Measurements from ENCODE around the gene ANTXR1. TPM values are rescaled to one million over a fixed set of nuclear protein-coding genes. Genes with fewer than 3 reads are reported as not detected.

Gene ANTXR1
- total RNA-seq, 1 experiment from 2014 or later, result 25.7 TPM

DNA sequence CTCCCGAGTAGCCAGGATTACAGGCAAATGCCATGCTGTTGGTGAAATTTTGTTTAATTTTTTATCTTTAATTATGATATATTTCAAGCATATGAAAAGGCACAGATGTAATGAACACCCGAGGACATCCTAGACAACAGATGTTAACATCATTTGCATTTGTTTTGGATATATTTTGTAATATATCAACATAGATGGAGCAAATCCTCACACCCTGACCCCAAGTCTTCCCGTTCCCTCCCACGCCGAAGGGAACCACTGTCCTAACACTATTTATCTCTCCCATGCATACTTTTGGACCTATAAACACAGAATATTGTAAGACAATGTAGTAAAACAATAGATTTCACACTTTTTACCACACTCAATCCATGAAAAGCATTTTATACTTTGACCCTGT is 274.6 kb downstream of the ANTXR1 start:
- no peaks in the 10 kb centered on the region for H4K20me1 ChIP-seq (ENCODE audit: insufficient read depth)
- H3K27ac ChIP-seq (ENCODE audit: low read depth, low read length), result no peak overlapping the region
- ChIA-PET RAD21 (ENCODE audit: low non-redundant PET in 1 of 2, low total read pairs in 2 of 2, uncharacterized antibody in 2 of 2, unreplicated experiment in 2 of 2) (no interaction called here), CTCF (no interaction called here), POLR2A (no interaction called here)
- no peaks in the 10 kb centered on the region for H3K36me3 ChIP-seq (ENCODE audit: control insufficient read depth in 1 of 2, insufficient read depth in 2 of 2, low read length in 2 of 2)
- H2AFZ ChIP-seq (ENCODE audit: low read depth, low read length, poor library complexity, severe bottlenecking), result no peak overlapping the region
- no TSS peak for BruUV-seq (replicated peaks)
- TF ChIP-seq POLR2AphosphoS5 (IDR thresholded peaks at IDR 0.05; ENCODE audit: low read depth, low read length), result no peak
- no peak for TF ChIP-seq YY1 (IDR thresholded peaks at IDR 0.05; ENCODE audit: extremely low read depth, insufficient replicate concordance, low read depth, low read length)
- TF ChIP-seq EZH2phosphoT487 (IDR thresholded peaks at IDR 0.05; ENCODE audit: borderline replicate concordance), result no peak
- TF ChIP-seq FOSL1 (IDR thresholded peaks at IDR 0.05; ENCODE audit: low read depth), result no peak
- TF ChIP-seq POLR2A (IDR thresholded peaks at IDR 0.05; ENCODE audit: borderline replicate concordance, extremely low read depth, insufficient read depth, insufficient read length), result no peak
- no peak for TF ChIP-seq CEBPB (IDR thresholded peaks at IDR 0.05; ENCODE audit: low read depth)
- TF ChIP-seq ZNF274 (IDR thresholded peaks at IDR 0.05; ENCODE audit: low read depth, low read length), result no peak
- TF ChIP-seq TCF7L2 (IDR thresholded peaks at IDR 0.05; ENCODE audit: borderline replicate concordance, extremely low read depth, insufficient read depth, insufficient read length), result no peak
- TF ChIP-seq SP1 (IDR thresholded peaks at IDR 0.05; ENCODE audit: low read depth), result no peak
- no peak for TF ChIP-seq EZH2 (IDR thresholded peaks at IDR 0.05)
- TF ChIP-seq, protein P1, sequence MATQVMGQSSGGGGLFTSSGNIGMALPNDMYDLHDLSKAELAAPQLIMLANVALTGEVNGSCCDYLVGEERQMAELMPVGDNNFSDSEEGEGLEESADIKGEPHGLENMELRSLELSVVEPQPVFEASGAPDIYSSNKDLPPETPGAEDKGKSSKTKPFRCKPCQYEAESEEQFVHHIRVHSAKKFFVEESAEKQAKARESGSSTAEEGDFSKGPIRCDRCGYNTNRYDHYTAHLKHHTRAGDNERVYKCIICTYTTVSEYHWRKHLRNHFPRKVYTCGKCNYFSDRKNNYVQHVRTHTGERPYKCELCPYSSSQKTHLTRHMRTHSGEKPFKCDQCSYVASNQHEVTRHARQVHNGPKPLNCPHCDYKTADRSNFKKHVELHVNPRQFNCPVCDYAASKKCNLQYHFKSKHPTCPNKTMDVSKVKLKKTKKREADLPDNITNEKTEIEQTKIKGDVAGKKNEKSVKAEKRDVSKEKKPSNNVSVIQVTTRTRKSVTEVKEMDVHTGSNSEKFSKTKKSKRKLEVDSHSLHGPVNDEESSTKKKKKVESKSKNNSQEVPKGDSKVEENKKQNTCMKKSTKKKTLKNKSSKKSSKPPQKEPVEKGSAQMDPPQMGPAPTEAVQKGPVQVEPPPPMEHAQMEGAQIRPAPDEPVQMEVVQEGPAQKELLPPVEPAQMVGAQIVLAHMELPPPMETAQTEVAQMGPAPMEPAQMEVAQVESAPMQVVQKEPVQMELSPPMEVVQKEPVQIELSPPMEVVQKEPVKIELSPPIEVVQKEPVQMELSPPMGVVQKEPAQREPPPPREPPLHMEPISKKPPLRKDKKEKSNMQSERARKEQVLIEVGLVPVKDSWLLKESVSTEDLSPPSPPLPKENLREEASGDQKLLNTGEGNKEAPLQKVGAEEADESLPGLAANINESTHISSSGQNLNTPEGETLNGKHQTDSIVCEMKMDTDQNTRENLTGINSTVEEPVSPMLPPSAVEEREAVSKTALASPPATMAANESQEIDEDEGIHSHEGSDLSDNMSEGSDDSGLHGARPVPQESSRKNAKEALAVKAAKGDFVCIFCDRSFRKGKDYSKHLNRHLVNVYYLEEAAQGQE (IDR thresholded peaks at IDR 0.05; ENCODE audit: low read depth), result no peak
- no peak for TF ChIP-seq RAD21 (IDR thresholded peaks at IDR 0.05; ENCODE audit: low read depth)
- TF ChIP-seq, protein P2, sequence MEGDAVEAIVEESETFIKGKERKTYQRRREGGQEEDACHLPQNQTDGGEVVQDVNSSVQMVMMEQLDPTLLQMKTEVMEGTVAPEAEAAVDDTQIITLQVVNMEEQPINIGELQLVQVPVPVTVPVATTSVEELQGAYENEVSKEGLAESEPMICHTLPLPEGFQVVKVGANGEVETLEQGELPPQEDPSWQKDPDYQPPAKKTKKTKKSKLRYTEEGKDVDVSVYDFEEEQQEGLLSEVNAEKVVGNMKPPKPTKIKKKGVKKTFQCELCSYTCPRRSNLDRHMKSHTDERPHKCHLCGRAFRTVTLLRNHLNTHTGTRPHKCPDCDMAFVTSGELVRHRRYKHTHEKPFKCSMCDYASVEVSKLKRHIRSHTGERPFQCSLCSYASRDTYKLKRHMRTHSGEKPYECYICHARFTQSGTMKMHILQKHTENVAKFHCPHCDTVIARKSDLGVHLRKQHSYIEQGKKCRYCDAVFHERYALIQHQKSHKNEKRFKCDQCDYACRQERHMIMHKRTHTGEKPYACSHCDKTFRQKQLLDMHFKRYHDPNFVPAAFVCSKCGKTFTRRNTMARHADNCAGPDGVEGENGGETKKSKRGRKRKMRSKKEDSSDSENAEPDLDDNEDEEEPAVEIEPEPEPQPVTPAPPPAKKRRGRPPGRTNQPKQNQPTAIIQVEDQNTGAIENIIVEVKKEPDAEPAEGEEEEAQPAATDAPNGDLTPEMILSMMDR (IDR thresholded peaks at IDR 0.05 in 2 of 3, conservative IDR thresholded peaks at IDR 0.05 in 1 of 3; ENCODE audit: borderline replicate concordance in 1 of 3, insufficient read depth in 1 of 3, low read depth in 2 of 3, low read length in 2 of 3), result no peak
- TF ChIP-seq, protein P3, sequence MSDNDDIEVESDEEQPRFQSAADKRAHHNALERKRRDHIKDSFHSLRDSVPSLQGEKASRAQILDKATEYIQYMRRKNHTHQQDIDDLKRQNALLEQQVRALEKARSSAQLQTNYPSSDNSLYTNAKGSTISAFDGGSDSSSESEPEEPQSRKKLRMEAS (IDR thresholded peaks at IDR 0.05), result no peak
- H3K4me2 ChIP-seq (ENCODE audit: low read length), result no peak overlapping the region
- intact Hi-C loops (cut with micrococcal nuclease), result no loop called here
- H3K79me2 ChIP-seq (ENCODE audit: insufficient read depth, low read length), result no peaks in the 10 kb centered on the region
- no peak overlapping the region for H3K4me3 ChIP-seq (replicated peaks in 1 of 2; ENCODE audit: low read depth in 1 of 2, low read length in 2 of 2)
- H3K9me2 ChIP-seq (ENCODE audit: insufficient read depth), result no peaks in the 10 kb centered on the region
- no peaks in the 10 kb centered on the region for H3K4me1 ChIP-seq (ENCODE audit: control insufficient read depth in 1 of 2, insufficient read depth in 2 of 2, low read length in 2 of 2)
- H3K9me3 ChIP-seq (ENCODE audit: control insufficient read depth in 1 of 2, insufficient read depth in 1 of 2, low read depth in 1 of 2, low read length in 2 of 2), result no peaks in the 10 kb centered on the region
- H3K27me3 ChIP-seq (ENCODE audit: insufficient read depth, low read length), result no peaks in the 10 kb centered on the region
- ATAC-seq (no peak), DNase-seq (ENCODE audit: low read depth, low spot score) (no peak)
- no peak overlapping the region for H3K9ac ChIP-seq (ENCODE audit: low read length)

Measured in HCT116 (cell line).